HepG2 (cell line): ENCODE results near the gene SLC4A5. TPM values are rescaled to one million over a fixed set of nuclear protein-coding genes. Genes with fewer than 3 reads are reported as not detected.

ENCODE experiments used
- ATAC-seq: fragments of 200-7000 bp; cut with Tn5 transposase; 3 replicates; pipeline ENCODE4 v1.9.1; 2020; ENCODE audit warnings: mild to moderate bottlenecking, moderate library complexity
- BruUV-seq: library from RNA; stranded (reverse); fragments of 400-500 nt; replicated peaks from 2 replicates; lab custom pipeline; 2021; lab: Mats Ljungman, UMichigan
- CTCF ChIA-PET: fragments of 300-600 bp; formaldehyde crosslinking; extraction: SDS; loops from one replicate; lab custom pipeline; 2021; ENCODE audit warnings: low total read pairs, inconsistent platforms, low intra/inter-chr PET ratio; lab: Yijun Ruan, JAX
- POLR2A ChIA-PET: fragments of 350-600 bp; sonication (Branson Sonifier 250); formaldehyde crosslinking; loops from one replicate; lab custom pipeline; 2020; ENCODE audit warnings: antibody characterized with exemption, inconsistent platforms; lab: Yijun Ruan, JAX
- DNase-seq: peaks from one replicate; pipeline ENCODE4 v3.0.0-alpha.2; 2015; ENCODE audit warnings: low spot score
- FAIRE-seq: peaks from 3 replicates; lab custom pipeline; 2011; peaks lifted over from hg19 to GRCh38; lab: Jason Lieb, UNC
- H2AFZ ChIP-seq: one replicate; pipeline ENCODE4 v1.6.1; 2011; ENCODE audit warnings: low read length, inconsistent platforms
- H3K27ac ChIP-seq: fragments of 300-600 bp; 3 replicates; pipeline ENCODE4 v1.8.0; 2011; ENCODE audit warnings: mixed run types, mild to moderate bottlenecking, mixed read lengths, low read length, inconsistent platforms; ENCODE audit not compliant: insufficient read depth; ENCODE audit errors: extremely low read length
- H3K27me3 ChIP-seq, 2 experiments: fragments of 200-600 bp in 1 of 2; 2 replicates in 1 of 2; 3 replicates in 1 of 2; pipeline versions ENCODE4 v1.6.0 to v1.8.0; 2011; ENCODE audit warnings: low read length in 2 of 2, mild to moderate bottlenecking in 2 of 2, moderate library complexity in 2 of 2, inconsistent platforms in 1 of 2; ENCODE audit not compliant: insufficient read depth in 2 of 2, control insufficient read depth in 1 of 2
- H3K36me3 ChIP-seq, 2 experiments: fragments of 200-600 bp in 1 of 2; replicated peaks in 1 of 2; 2 replicates in 1 of 2; 3 replicates in 1 of 2; pipeline versions ENCODE4 v1.5.1 to v1.8.0; 2011; ENCODE audit warnings: low read length in 2 of 2, inconsistent platforms in 1 of 2; ENCODE audit not compliant: insufficient read depth in 2 of 2, control insufficient read depth in 1 of 2
- H3K4me1 ChIP-seq: 2 replicates; pipeline ENCODE4 v1.5.1; 2012; ENCODE audit warnings: low read length, inconsistent platforms; ENCODE audit not compliant: insufficient read depth
- H3K4me2 ChIP-seq: 2 replicates; pipeline ENCODE4 v1.6.0; 2011; ENCODE audit warnings: low read depth, low read length, inconsistent platforms
- H3K4me3 ChIP-seq, 3 experiments: fragments of 200-600 bp in 1 of 3; sonication (generic), shearing (Covaris generic) in 1 of 3; replicated peaks in 1 of 3; 2 replicates each; pipeline ENCODE4 v1.5.1; 2011 to 2016; ENCODE audit warnings: low read length in 3 of 3, inconsistent platforms in 2 of 3, low read depth in 2 of 3, mild to moderate bottlenecking in 2 of 3, control low read depth in 1 of 3, mixed read lengths in 1 of 3; ENCODE audit not compliant: insufficient read depth in 1 of 3
- H3K79me2 ChIP-seq: one replicate; pipeline ENCODE4 v1.6.1; 2011; ENCODE audit warnings: low read length, inconsistent platforms; ENCODE audit not compliant: insufficient read depth
- H3K9ac ChIP-seq: 2 replicates; pipeline ENCODE4 v1.6.0; 2011; ENCODE audit warnings: mild to moderate bottlenecking, low read depth, low read length, inconsistent platforms; ENCODE audit not compliant: insufficient read depth
- H3K9me3 ChIP-seq: 2 replicates; pipeline ENCODE4 v1.5.1; 2012; ENCODE audit warnings: mild to moderate bottlenecking, low read length
- H4K20me1 ChIP-seq: 2 replicates; pipeline ENCODE4 v1.6.0; 2011; ENCODE audit warnings: inconsistent platforms, mild to moderate bottlenecking, low read length, moderate library complexity; ENCODE audit not compliant: insufficient read depth
- GFI1 ChIP-seq: sonication (generic); formaldehyde crosslinking; IDR thresholded peaks from 2 replicates; pipeline ENCODE4 v1.5.0; 2020; ENCODE audit warnings: missing genetic modification reagents, mild to moderate bottlenecking, borderline replicate concordance
- HES4 ChIP-seq: sonication (generic); formaldehyde crosslinking; IDR thresholded peaks from 2 replicates; pipeline ENCODE4 v1.9.0; 2021; ENCODE audit warnings: mild to moderate bottlenecking, missing genetic modification reagents, borderline replicate concordance
- LCORL ChIP-seq, 2 experiments: fragments of 450-650 bp in 1 of 2; sonication (generic) in 1 of 2; formaldehyde crosslinking in 1 of 2; IDR thresholded peaks; 2 replicates each; pipeline versions ENCODE4 v1.5.0 to v1.6.1; 2017 to 2020; ENCODE audit warnings: antibody characterized with exemption in 1 of 2, missing genetic modification reagents in 1 of 2
- NR2F1 ChIP-seq, 2 experiments: fragments of 450-650 bp in 1 of 2; formaldehyde crosslinking in 1 of 2; IDR thresholded peaks; 2 replicates each; pipeline versions ENCODE4 v1.5.0 to v1.6.1; 2016 to 2020; ENCODE audit warnings: mild to moderate bottlenecking in 1 of 2, missing compliant biosample characterization in 1 of 2, missing genetic modification reagents in 1 of 2, moderate library complexity in 1 of 2
- NR2F6 ChIP-seq, 2 experiments: IDR thresholded peaks; 2 replicates each; pipeline ENCODE4 v1.6.1; 2016; ENCODE audit warnings: antibody characterized with exemption in 1 of 2, mild to moderate bottlenecking in 1 of 2
- SALL1 ChIP-seq: sonication (generic); formaldehyde crosslinking; IDR thresholded peaks from 2 replicates; pipeline ENCODE4 v1.8.0; 2022; ENCODE audit warnings: mild to moderate bottlenecking, missing genetic modification reagents
- ZNF605 ChIP-seq: sonication (generic); formaldehyde crosslinking; IDR thresholded peaks from 2 replicates; pipeline ENCODE4 v1.8.0; 2022; ENCODE audit warnings: mild to moderate bottlenecking, missing genetic modification reagents
- WGBS: methylation state at CpG from one replicate; pipeline ENCODE4 v1.1.6; 2017; ENCODE audit warnings: low lambda C conversion rate; 5-methylcytosine and 5-hydroxymethylcytosine counted together
- in situ Hi-C: cut with HindIII; loops from 2 replicates; pipeline ENCODE4 v1.10.0; 2017; ENCODE audit warnings: low pct_unique_long_range_greater_than_20kb; ENCODE audit not compliant: extremely low pct_ligation_motif_present
- intact Hi-C: fragments of 100-400 bp; cut with micrococcal nuclease; formaldehyde crosslinking; loops from one replicate; pipeline ENCODE4 v1.10.0; 2022; ENCODE audit not compliant: unreplicated experiment
- polyA plus RNA-seq, 8 experiments: library from polyadenylated mRNA; depleted of rRNA in 3 of 8; stranded (reverse) in 7 of 8; unstranded in 1 of 8; fragments of >200 nt; fragmentation: Illumina TruSeq in 4 of 8; extraction: Trizol in 4 of 8; gene quantifications; 2 replicates each; pipeline versions ENCODE4 v1.2.1 to v1.2.3, GENCODE V29; 2011 to 2016; ENCODE audit warnings: low read depth in 4 of 8, missing spikeins in 1 of 8, mixed read lengths in 1 of 8; ENCODE audit not compliant: insufficient read depth in 1 of 8
- total RNA-seq, 5 experiments: library from RNA; depleted of rRNA; stranded (reverse); fragments of >200 nt; fragmentation: Illumina TruSeq; extraction: Trizol; gene quantifications; 2 replicates each; pipeline ENCODE4 v1.2.3, GENCODE V29; 2016; ENCODE audit warnings: low read depth in 1 of 5
- TF ChIP-seq, protein P1 (sequence below): sonication (generic); formaldehyde crosslinking; IDR thresholded peaks from 2 replicates; pipeline ENCODE4 v1.4.0; 2020; ENCODE audit warnings: low read depth, mild to moderate bottlenecking, missing genetic modification reagents

The SLC4A5 gene
- total and polyA plus RNA-seq, 2 of the 13 experiments (the other 11 are each of a cell fraction or from before 2014, with no cell fraction given) = 0.50 TPM; not detected in 1

GRCh38 chr2:74201196-74201595 is 142.0 kb downstream of the SLC4A5 start:
- Histone ChIP-seq H2AFZ (no peak overlapping the region), H3K4me2 (peak overlapping the region; percentile 73), H3K36me3 (peaks cover 1 to 29% of the 10 kb centered on the region in 2 experiments; a peak in 4 of 5 replicates), H3K4me1 (peaks cover 67% of the 10 kb centered on the region), H3K9ac (no peak overlapping the region), H3K9me3 (no peaks in the 10 kb centered on the region), H3K27me3 (no peaks in the 10 kb centered on the region; a peak in 1 of 5 replicates), H4K20me1 (peaks cover 62% of the 10 kb centered on the region), H3K79me2 (peaks cover 70% of the 10 kb centered on the region), H3K4me3 (peak overlapping the region in 2 of 3 experiments; percentile 17 to 72; a peak in 1 of 6 replicates), H3K27ac (no peak overlapping the region)
- no TSS peak for BruUV-seq
- in situ Hi-C loops (no loop called here), intact Hi-C loops (no loop called here)
- FAIRE-seq = no peak
- 0 out of 2 replicates have a peak, but pooled peaks have one; percentile 45 for TF ChIP-seq LCORL (IDR thresholded peaks at IDR 0.05)
- 0 out of 2 replicates have a peak, but pooled peaks have one; percentile 28 for TF ChIP-seq LCORL (CRISPR knock-in tag; IDR thresholded peaks at IDR 0.05)
- TF ChIP-seq NR2F1 (CRISPR knock-in tag; IDR thresholded peaks at IDR 0.05) = peak in 1 of 2 experiments; percentile 58; a peak in 2 of 4 replicates
- TF ChIP-seq GFI1 (CRISPR knock-in tag) = peak; percentile 90
- TF ChIP-seq, protein P1, sequence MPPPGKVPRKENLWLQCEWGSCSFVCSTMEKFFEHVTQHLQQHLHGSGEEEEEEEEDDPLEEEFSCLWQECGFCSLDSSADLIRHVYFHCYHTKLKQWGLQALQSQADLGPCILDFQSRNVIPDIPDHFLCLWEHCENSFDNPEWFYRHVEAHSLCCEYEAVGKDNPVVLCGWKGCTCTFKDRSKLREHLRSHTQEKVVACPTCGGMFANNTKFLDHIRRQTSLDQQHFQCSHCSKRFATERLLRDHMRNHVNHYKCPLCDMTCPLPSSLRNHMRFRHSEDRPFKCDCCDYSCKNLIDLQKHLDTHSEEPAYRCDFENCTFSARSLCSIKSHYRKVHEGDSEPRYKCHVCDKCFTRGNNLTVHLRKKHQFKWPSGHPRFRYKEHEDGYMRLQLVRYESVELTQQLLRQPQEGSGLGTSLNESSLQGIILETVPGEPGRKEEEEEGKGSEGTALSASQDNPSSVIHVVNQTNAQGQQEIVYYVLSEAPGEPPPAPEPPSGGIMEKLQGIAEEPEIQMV = no peak
- TF ChIP-seq ZNF605 (CRISPR knock-in tag) = 0 out of 2 replicates have a peak, but pooled peaks have one; percentile 21
- TF ChIP-seq NR2F6 (IDR thresholded peaks at IDR 0.05) = peak; percentile 65
- TF ChIP-seq NR2F6 (CRISPR knock-in tag; IDR thresholded peaks at IDR 0.05) = peak; percentile 55
- TF ChIP-seq SALL1 (CRISPR knock-in tag) = peak; percentile 14; the same call in 1 of the 2 replicates
- no peak for TF ChIP-seq HES4 (CRISPR knock-in tag)
- ChIA-PET CTCF (no interaction called here), POLR2A (interaction anchor here (5.6 kb wide), 1 partner anchor 23 kb away, joined by 53 read pairs; the partner anchor contains the start of gene MOB1A)
- DNase-seq = no peak
- 43% methylated on average over 3 of the region's 3 CpGs for WGBS
- no peak for ATAC-seq
